Smooth muscle cell of the brain vasculature (primary cell): ENCODE data around the gene PAAF1.

ENCODE experiments used
- DNase-seq: peaks from one replicate; pipeline ENCODE4 v3.0.0-alpha.2; 2012; ENCODE audit warnings: low read depth, low spot score

Gene PAAF1

GRCh38 chr11:73944901-73945300, 68.1 kb downstream of the PAAF1 start:
- DNase-seq, result no peak

- no peak for DNase-seq
Observed at GRCh38 chr11:73945396-73945795, 68.6 kb downstream of the PAAF1 start.

- no peak for DNase-seq
Observed at GRCh38 chr11:73946798-73947458, 70.1 kb downstream of the PAAF1 start.

GRCh38 chr11:73949246-73949645, 72.4 kb downstream of the PAAF1 start:
- DNase-seq, result no peak

- no peak for DNase-seq
Observed at GRCh38 chr11:73949912-73950311, 73.1 kb downstream of the PAAF1 start.

- DNase-seq, result no peak
Observed at GRCh38 chr11:73950869-73951710, 74.3 kb downstream of the PAAF1 start, which contains the start of gene DNAJB13. TSS of gene DNAJB13 (plus strand) at chr11:73951026. CDS start at chr11:73951070, 44 bp downstream.

GRCh38 chr11:73951797-73952196, 75.0 kb downstream of the PAAF1 start:
- no peak for DNase-seq

GRCh38 chr11:73956876-73957653, 80.3 kb downstream of the PAAF1 start:
- DNase-seq, result no peak

- no peak for DNase-seq
Observed at GRCh38 chr11:73957654-73958361, 81.0 kb downstream of the PAAF1 start.

- DNase-seq, result no peak
Observed at GRCh38 chr11:73958521-73959141, 81.8 kb downstream of the PAAF1 start.

GRCh38 chr11:73961321-73961720, 84.5 kb downstream of the PAAF1 start:
- no peak for DNase-seq

- no peak for DNase-seq
Observed at GRCh38 chr11:73962101-73962705, 85.4 kb downstream of the PAAF1 start.

GRCh38 chr11:73963861-73964260, 87.1 kb downstream of the PAAF1 start:
- DNase-seq, result no peak

- no peak for DNase-seq
Observed at GRCh38 chr11:73965076-73965763, 88.4 kb downstream of the PAAF1 start.

- DNase-seq, result no peak
Observed at GRCh38 chr11:73965764-73966121, 88.9 kb downstream of the PAAF1 start.

- DNase-seq, result no peak
Observed at GRCh38 chr11:73968356-73968966, 91.7 kb downstream of the PAAF1 start.

GRCh38 chr11:73969091-73969490, 92.3 kb downstream of the PAAF1 start:
- DNase-seq, result no peak

- no peak for DNase-seq
Observed at GRCh38 chr11:73969991-73970800, 93.4 kb downstream of the PAAF1 start.

GRCh38 chr11:73971175-73971719, 94.4 kb downstream of the PAAF1 start:
- DNase-seq, result no peak
